HepG2 (cell line): ENCODE data around the gene TSEN34. TPM values are rescaled to one million over a fixed set of nuclear protein-coding genes. Genes with fewer than 3 reads are reported as not detected.

ENCODE experiments used
- ARNT ChIP-seq: fragments of 450-650 bp; IDR thresholded peaks from 2 replicates; pipeline ENCODE4 v1.6.1; 2017
- GABPA ChIP-seq, 2 experiments: IDR thresholded peaks; 2 replicates each; pipeline ENCODE4 v1.6.1; 2011 to 2016; ENCODE audit warnings: low read depth in 2 of 2, low read length in 1 of 2, missing biosample characterization in 1 of 2, missing genetic modification characterization in 1 of 2
- GFI1 ChIP-seq: sonication (generic); formaldehyde crosslinking; IDR thresholded peaks from 2 replicates; pipeline ENCODE4 v1.5.0; 2020; ENCODE audit warnings: missing genetic modification reagents, mild to moderate bottlenecking, borderline replicate concordance
- HCFC1 ChIP-seq: fragments of 150-350 bp; IDR thresholded peaks from 2 replicates; pipeline ENCODE4 v1.6.1; 2014; ENCODE audit warnings: low read depth, low read length
- KAT2B ChIP-seq: fragments of 150-350 bp; IDR thresholded peaks from 2 replicates; pipeline ENCODE4 v1.6.1; 2014; ENCODE audit warnings: low read depth, low read length, borderline replicate concordance
- MAFK ChIP-seq, 2 experiments: IDR thresholded peaks in 1 of 2; conservative IDR thresholded peaks in 1 of 2; 2 replicates each; pipeline ENCODE4 v1.6.1; 2011; ENCODE audit warnings: improper control_type of control experiment in 2 of 2, low read length in 2 of 2
- NAIF1 ChIP-seq: sonication (generic); formaldehyde crosslinking; IDR thresholded peaks from 2 replicates; pipeline ENCODE4 v1.5.0; 2020; ENCODE audit warnings: mild to moderate bottlenecking, missing genetic modification reagents, borderline replicate concordance
- SMAD9 ChIP-seq: sonication (generic); formaldehyde crosslinking; IDR thresholded peaks from 2 replicates; pipeline ENCODE4 v1.5.1; 2020; ENCODE audit warnings: mild to moderate bottlenecking, missing genetic modification reagents
- SRF ChIP-seq: IDR thresholded peaks from 2 replicates; pipeline ENCODE4 v1.6.1; 2011; ENCODE audit warnings: mild to moderate bottlenecking, low read depth, low read length, moderate library complexity
- WIZ ChIP-seq: sonication (generic); formaldehyde crosslinking; IDR thresholded peaks from 2 replicates; pipeline ENCODE4 v1.5.1; 2020; ENCODE audit warnings: mild to moderate bottlenecking, missing genetic modification reagents
- ZBTB38 ChIP-seq: sonication (generic); formaldehyde crosslinking; IDR thresholded peaks from 2 replicates; pipeline ENCODE4 v1.5.1; 2020; ENCODE audit warnings: mild to moderate bottlenecking, missing genetic modification reagents
- ZKSCAN1 ChIP-seq: fragments of 150-350 bp; IDR thresholded peaks from 2 replicates; pipeline ENCODE4 v1.6.1; 2014; ENCODE audit warnings: low read length
- polyA plus RNA-seq, 8 experiments: library from polyadenylated mRNA; depleted of rRNA in 3 of 8; stranded (reverse) in 7 of 8; unstranded in 1 of 8; fragments of >200 nt; fragmentation: Illumina TruSeq in 4 of 8; extraction: Trizol in 4 of 8; gene quantifications; 2 replicates each; pipeline versions ENCODE4 v1.2.1 to v1.2.3, GENCODE V29; 2011 to 2016; ENCODE audit warnings: low read depth in 4 of 8, missing spikeins in 1 of 8, mixed read lengths in 1 of 8; ENCODE audit not compliant: insufficient read depth in 1 of 8
- total RNA-seq, 5 experiments: library from RNA; depleted of rRNA; stranded (reverse); fragments of >200 nt; fragmentation: Illumina TruSeq; extraction: Trizol; gene quantifications; 2 replicates each; pipeline ENCODE4 v1.2.3, GENCODE V29; 2016; ENCODE audit warnings: low read depth in 1 of 5
- TF ChIP-seq, protein P1 (sequence below): sonication (generic); formaldehyde crosslinking; IDR thresholded peaks from 2 replicates; pipeline ENCODE4 v1.4.0; 2020; ENCODE audit warnings: missing genetic modification reagents, borderline replicate concordance
- TF ChIP-seq, protein P2 (sequence below): sonication (generic); formaldehyde crosslinking; IDR thresholded peaks from 2 replicates; pipeline ENCODE4 v1.4.0; 2020; ENCODE audit warnings: missing genetic modification reagents
- TF ChIP-seq, protein P3 (sequence below): sonication (generic); formaldehyde crosslinking; IDR thresholded peaks from 2 replicates; pipeline ENCODE4 v1.4.0; 2020; ENCODE audit warnings: missing genetic modification reagents
- TF ChIP-seq, protein P4 (sequence below): sonication (generic); formaldehyde crosslinking; IDR thresholded peaks from 2 replicates; pipeline ENCODE4 v1.8.0; 2022; ENCODE audit warnings: mild to moderate bottlenecking, missing genetic modification reagents
- TF ChIP-seq, protein P5 (sequence below): IDR thresholded peaks from 2 replicates; pipeline ENCODE4 v1.4.0; 2020; ENCODE audit warnings: mild to moderate bottlenecking, missing genetic modification reagents

TSEN34 gene
- total and polyA plus RNA-seq, 2 of the 13 experiments (the other 11 are each of a cell fraction or from before 2014, with no cell fraction given): 55.1 to 65.4 TPM

DNA sequence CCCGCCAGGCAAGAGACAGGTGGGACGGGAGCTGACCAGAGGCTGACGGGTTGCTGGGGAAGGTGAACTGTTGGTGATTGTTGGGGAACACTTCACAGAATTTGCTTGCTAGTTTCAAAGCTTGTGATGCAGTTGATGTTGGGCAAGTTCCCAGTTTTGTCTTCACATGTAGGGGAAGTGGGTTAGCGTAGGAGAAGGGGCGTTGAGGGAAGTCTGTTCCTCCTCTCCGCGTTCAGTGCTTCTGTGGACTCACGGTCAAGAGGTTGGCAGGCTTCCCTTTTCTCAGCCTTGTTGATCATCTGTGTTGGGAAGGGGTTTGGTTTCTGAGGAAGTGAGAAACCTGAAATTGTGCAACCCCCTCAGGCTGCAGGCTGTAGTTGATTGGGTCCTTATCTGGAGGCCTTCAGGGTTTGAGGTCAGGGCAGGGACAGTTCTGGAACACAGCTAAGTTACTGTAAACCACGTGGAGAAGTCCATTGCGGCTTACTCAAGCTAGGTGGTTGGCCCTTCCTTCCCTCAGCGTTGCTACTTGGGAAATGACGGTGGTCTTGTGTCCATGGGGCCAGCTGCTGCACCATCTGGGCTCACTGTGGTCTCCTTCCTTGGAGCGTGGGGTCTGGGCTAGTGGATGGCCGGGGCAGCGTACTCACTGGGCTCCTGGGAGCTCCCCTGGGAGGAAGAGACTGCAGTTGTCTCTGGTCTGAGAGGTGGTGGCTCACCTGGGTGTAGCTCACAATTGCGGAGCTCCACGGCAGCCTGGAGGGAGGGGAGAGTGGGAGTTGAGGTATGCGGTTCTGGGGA, 17.1 kb downstream of the TSEN34 start (continued):
- TF ChIP-seq HCFC1 (no peak), ZKSCAN1 (no peak), MAFK (conservative IDR thresholded peaks at IDR 0.05 in 1 of 2, IDR thresholded peaks at IDR 0.05 in 1 of 2; ENCODE audit: low read length in 2 of 2) (no peak), GFI1 (no peak), ARNT (no peak), NAIF1 (CRISPR knock-in tag) (no peak), SMAD9 (no peak), KAT2B (no peak), SRF (no peak), ZBTB38 (CRISPR knock-in tag) (0 out of 2 replicates have a peak, but pooled peaks have one; percentile 61), GABPA (IDR thresholded peaks at IDR 0.05; ENCODE audit: low read depth, low read length) (no peak), GABPA (CRISPR knock-in tag; IDR thresholded peaks at IDR 0.05; ENCODE audit: low read depth) (no peak), WIZ (no peak)
- TF ChIP-seq, protein P1, sequence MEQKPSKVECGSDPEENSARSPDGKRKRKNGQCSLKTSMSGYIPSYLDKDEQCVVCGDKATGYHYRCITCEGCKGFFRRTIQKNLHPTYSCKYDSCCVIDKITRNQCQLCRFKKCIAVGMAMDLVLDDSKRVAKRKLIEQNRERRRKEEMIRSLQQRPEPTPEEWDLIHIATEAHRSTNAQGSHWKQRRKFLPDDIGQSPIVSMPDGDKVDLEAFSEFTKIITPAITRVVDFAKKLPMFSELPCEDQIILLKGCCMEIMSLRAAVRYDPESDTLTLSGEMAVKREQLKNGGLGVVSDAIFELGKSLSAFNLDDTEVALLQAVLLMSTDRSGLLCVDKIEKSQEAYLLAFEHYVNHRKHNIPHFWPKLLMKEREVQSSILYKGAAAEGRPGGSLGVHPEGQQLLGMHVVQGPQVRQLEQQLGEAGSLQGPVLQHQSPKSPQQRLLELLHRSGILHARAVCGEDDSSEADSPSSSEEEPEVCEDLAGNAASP: peak; percentile 63; the same call in 1 of the 2 replicates
- TF ChIP-seq, protein P2, sequence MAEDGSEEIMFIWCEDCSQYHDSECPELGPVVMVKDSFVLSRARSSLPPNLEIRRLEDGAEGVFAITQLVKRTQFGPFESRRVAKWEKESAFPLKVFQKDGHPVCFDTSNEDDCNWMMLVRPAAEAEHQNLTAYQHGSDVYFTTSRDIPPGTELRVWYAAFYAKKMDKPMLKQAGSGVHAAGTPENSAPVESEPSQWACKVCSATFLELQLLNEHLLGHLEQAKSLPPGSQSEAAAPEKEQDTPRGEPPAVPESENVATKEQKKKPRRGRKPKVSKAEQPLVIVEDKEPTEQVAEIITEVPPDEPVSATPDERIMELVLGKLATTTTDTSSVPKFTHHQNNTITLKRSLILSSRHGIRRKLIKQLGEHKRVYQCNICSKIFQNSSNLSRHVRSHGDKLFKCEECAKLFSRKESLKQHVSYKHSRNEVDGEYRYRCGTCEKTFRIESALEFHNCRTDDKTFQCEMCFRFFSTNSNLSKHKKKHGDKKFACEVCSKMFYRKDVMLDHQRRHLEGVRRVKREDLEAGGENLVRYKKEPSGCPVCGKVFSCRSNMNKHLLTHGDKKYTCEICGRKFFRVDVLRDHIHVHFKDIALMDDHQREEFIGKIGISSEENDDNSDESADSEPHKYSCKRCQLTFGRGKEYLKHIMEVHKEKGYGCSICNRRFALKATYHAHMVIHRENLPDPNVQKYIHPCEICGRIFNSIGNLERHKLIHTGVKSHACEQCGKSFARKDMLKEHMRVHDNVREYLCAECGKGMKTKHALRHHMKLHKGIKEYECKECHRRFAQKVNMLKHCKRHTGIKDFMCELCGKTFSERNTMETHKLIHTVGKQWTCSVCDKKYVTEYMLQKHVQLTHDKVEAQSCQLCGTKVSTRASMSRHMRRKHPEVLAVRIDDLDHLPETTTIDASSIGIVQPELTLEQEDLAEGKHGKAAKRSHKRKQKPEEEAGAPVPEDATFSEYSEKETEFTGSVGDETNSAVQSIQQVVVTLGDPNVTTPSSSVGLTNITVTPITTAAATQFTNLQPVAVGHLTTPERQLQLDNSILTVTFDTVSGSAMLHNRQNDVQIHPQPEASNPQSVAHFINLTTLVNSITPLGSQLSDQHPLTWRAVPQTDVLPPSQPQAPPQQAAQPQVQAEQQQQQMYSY: no peak
- TF ChIP-seq, protein P3, sequence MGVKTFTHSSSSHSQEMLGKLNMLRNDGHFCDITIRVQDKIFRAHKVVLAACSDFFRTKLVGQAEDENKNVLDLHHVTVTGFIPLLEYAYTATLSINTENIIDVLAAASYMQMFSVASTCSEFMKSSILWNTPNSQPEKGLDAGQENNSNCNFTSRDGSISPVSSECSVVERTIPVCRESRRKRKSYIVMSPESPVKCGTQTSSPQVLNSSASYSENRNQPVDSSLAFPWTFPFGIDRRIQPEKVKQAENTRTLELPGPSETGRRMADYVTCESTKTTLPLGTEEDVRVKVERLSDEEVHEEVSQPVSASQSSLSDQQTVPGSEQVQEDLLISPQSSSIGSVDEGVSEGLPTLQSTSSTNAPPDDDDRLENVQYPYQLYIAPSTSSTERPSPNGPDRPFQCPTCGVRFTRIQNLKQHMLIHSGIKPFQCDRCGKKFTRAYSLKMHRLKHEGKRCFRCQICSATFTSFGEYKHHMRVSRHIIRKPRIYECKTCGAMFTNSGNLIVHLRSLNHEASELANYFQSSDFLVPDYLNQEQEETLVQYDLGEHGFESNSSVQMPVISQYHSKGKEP (CRISPR knock-in tag): no peak
- TF ChIP-seq, protein P4, sequence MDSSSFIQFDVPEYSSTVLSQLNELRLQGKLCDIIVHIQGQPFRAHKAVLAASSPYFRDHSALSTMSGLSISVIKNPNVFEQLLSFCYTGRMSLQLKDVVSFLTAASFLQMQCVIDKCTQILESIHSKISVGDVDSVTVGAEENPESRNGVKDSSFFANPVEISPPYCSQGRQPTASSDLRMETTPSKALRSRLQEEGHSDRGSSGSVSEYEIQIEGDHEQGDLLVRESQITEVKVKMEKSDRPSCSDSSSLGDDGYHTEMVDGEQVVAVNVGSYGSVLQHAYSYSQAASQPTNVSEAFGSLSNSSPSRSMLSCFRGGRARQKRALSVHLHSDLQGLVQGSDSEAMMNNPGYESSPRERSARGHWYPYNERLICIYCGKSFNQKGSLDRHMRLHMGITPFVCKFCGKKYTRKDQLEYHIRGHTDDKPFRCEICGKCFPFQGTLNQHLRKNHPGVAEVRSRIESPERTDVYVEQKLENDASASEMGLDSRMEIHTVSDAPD: no peak
- TF ChIP-seq, protein P5, sequence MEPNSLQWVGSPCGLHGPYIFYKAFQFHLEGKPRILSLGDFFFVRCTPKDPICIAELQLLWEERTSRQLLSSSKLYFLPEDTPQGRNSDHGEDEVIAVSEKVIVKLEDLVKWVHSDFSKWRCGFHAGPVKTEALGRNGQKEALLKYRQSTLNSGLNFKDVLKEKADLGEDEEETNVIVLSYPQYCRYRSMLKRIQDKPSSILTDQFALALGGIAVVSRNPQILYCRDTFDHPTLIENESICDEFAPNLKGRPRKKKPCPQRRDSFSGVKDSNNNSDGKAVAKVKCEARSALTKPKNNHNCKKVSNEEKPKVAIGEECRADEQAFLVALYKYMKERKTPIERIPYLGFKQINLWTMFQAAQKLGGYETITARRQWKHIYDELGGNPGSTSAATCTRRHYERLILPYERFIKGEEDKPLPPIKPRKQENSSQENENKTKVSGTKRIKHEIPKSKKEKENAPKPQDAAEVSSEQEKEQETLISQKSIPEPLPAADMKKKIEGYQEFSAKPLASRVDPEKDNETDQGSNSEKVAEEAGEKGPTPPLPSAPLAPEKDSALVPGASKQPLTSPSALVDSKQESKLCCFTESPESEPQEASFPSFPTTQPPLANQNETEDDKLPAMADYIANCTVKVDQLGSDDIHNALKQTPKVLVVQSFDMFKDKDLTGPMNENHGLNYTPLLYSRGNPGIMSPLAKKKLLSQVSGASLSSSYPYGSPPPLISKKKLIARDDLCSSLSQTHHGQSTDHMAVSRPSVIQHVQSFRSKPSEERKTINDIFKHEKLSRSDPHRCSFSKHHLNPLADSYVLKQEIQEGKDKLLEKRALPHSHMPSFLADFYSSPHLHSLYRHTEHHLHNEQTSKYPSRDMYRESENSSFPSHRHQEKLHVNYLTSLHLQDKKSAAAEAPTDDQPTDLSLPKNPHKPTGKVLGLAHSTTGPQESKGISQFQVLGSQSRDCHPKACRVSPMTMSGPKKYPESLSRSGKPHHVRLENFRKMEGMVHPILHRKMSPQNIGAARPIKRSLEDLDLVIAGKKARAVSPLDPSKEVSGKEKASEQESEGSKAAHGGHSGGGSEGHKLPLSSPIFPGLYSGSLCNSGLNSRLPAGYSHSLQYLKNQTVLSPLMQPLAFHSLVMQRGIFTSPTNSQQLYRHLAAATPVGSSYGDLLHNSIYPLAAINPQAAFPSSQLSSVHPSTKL (CRISPR knock-in tag): no peak
